Activated naive CD4-positive, alpha-beta T cell (primary cell): ENCODE measurements around the gene OLFM4.
"Not testable (repeated sequence)": the region's sequence is repeated elsewhere in the genome, so short reads cannot be mapped to it uniquely, and the experiment has no call there.

Experiments
- DNase-seq, 4 experiments: peaks; one replicate each; lab custom pipeline; 2025; lab: John Stamatoyannopoulos, UW

The OLFM4 gene, protein sequence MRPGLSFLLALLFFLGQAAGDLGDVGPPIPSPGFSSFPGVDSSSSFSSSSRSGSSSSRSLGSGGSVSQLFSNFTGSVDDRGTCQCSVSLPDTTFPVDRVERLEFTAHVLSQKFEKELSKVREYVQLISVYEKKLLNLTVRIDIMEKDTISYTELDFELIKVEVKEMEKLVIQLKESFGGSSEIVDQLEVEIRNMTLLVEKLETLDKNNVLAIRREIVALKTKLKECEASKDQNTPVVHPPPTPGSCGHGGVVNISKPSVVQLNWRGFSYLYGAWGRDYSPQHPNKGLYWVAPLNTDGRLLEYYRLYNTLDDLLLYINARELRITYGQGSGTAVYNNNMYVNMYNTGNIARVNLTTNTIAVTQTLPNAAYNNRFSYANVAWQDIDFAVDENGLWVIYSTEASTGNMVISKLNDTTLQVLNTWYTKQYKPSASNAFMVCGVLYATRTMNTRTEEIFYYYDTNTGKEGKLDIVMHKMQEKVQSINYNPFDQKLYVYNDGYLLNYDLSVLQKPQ

GRCh38 chr13:53028637-53029203 lies at the start of gene OLFM4:
TSS of gene OLFM4 (plus strand) at chr13:53028813. CDS start at chr13:53028837, 24 bp downstream.
- DNase-seq = no peak

DNA sequence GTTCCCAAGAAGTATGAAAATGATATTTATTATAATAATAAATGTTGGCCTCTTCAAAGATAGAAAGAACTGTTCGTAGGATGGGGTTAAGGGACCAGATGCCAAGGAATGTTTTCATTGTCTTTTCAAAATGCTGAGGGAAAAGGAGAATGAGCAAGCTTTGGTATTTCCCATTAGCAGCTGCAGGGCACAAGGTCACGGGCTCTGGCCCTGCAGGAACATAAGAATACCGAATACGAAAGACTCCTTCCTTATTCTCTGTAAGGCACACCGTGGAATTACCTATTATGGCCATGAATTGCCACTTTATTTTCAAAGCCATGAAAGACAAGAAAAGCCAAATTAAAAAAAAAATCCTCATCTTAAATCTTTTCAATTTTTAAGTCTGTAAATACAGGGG lies 49.6 kb upstream of the OLFM4 start:
- no peak for DNase-seq

GRCh38 chr13:52980695-52981094 lies 47.9 kb upstream of the OLFM4 start:
- DNase-seq = no peak

GRCh38 chr13:52983836-52984235 lies 44.8 kb upstream of the OLFM4 start:
- DNase-seq = no peak

- DNase-seq = no peak
These were observed 43.7 kb upstream of the OLFM4 start for GRCh38 chr13:52984881-52985363.

DNA sequence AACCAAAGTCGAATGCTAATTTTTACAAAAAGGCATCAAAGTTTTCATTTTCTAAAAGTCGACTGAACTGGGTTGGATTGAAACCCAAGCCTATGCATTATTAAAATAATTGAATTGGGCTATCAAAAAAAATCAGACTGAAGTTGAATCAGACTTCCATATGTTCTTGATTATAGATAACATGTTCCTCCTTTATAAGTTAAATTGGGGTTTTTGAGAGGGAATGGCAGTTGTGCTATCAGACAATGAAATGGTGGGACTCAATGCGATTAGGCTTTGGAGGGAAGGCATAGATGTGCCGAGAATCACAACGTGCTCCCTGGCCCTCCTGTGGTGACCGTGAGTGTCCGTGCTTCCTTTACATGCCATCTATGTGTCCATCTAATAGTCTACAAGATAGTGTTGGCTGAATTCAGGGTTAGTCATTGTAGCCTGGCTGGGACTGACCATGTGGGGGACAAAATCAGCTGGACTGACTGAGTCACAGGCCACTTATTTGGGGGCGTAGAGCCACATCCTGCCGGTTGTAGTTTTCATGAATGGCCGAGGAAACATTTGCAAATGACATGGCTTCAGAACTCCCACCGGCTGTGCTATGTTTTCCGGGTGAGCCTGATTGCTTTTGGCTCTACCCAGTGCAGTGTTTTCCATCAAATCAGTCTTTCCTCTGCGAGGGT lies 37.1 kb upstream of the OLFM4 start:
- no peak for DNase-seq

DNA sequence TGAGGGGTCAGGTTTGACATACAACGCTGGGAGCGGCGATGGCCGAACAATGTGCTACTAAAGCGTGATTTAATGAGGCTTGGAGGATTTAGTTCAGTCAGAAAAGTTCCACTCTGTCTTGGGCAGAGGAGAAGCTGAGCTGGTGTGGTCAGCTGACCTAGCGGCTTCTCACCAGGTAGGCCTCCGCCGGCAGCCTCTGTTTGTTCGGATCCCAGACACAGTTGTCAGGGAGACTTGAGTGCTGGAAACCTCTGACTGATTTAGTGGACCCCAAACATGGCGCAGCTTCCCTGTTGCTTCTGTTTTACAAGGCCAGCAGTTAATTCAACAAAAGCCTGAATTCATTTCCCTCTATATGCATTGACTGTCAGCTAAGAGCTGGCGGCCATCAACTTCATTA lies 36.5 kb upstream of the OLFM4 start:
- DNase-seq = no peak

DNA sequence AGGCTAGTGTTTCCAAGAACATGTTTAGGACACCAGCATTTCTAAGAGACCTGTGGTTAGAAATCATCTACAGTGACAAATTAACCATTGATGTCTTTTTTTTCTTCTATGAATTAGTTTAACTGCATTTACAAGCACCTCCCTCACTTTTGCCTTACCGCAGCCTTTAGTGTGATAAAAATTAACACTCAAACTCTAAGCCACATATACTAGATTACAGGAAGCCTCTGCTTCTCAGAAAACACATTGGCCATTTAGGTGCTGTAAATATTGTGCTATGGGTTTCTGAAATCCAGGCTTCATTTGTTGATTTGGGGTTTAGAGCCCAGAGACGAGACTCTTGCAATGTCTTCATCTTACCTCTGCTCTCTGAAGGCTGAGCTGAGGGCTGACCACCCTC lies 34.6 kb upstream of the OLFM4 start:
- DNase-seq = no peak

DNA sequence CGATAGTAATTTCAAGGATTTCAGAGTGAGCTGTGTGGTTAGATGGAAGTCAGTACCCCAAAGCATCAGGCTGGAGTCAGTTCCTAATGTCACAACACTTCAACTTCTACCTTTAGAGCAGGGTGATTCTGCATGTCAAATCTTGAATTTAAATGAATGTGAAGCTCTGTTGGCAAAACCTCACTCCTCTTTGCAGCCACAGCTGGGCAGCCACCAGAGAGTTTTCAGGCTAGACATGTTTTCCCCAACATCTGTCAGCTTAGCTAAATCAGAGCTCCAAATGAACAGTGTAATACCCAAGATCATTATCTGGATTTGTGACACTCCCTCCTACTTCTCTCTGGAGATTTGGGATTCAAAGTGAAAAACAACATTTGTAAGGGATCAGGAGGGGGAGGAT lies 33.7 kb upstream of the OLFM4 start:
- DNase-seq = no peak

- DNase-seq = no peak
These were observed 32.7 kb upstream of the OLFM4 start for GRCh38 chr13:52995946-52996345.

DNA sequence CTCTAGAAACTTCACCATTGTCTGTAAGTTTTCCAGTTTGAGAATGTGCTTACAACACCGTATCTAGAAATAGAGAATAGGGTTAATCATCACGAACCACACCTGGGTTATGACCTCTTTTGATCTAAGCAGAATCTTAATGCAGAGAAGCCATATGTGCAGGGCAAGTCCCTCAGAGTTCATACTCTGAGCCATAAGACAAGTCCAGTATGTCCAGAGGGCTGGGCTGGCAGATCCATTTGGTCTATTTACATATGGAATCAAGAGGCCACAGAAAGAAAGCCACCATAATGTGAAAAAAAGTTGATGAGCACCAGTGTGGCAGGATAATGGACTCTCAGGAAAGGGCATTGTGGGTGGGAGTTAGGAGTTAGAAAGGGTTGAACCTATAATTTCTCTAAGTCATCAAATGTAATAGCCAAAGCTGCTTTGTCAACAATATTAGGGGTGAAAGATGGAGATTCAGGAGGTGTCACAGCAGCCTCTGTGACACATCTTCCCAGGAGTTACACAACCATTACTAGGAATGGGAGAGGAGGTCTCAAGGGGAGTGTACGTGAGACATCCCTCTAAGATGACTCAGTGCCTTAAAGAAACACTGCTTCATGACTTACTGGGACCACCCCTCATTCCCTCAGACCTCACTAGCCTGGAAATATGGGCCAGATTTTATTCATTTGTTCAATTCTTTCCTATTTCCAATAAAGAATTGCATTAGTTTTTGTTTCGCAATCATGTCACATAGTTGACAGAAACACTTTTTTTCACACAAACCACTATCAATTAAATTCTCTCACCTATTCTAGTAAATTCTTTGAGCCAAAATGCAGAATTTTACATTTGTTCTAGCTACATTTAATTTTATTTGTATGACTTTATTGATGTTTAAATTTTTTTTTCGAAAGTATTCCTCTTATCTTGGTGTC lies 30.4 kb upstream of the OLFM4 start:
- no peak for DNase-seq

GRCh38 chr13:52999093-52999696 lies 29.4 kb upstream of the OLFM4 start:
- DNase-seq = no peak

- DNase-seq = no peak
These were observed 27.0 kb upstream of the OLFM4 start for GRCh38 chr13:53001444-53002225.

GRCh38 chr13:53004573-53004972 lies 24.0 kb upstream of the OLFM4 start:
- DNase-seq = no peak

DNA sequence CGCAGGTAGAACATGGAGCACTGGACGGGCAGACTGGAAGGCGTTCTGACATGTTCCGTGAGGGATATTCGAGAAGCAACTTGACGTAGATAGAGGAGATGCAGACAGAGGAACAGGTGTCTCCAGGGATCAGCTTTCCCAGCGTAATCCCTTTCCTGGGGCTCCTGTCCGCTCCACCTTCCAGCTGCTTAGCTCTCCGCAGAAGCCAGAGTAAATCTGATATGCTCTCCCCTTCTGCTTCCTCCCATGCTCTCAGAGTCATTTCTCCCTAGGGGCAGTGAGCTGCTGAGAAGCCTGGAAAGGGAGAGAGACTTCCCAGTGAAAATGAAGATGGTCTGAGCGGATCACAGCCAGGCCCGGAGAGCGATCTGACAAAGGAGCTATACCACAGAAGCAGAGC lies 23.0 kb upstream of the OLFM4 start:
- DNase-seq = no peak

GRCh38 chr13:53007872-53008271 lies 20.7 kb upstream of the OLFM4 start:
- no peak for DNase-seq

GRCh38 chr13:53010374-53011105 lies 18.1 kb upstream of the OLFM4 start:
- DNase-seq = no peak

DNA sequence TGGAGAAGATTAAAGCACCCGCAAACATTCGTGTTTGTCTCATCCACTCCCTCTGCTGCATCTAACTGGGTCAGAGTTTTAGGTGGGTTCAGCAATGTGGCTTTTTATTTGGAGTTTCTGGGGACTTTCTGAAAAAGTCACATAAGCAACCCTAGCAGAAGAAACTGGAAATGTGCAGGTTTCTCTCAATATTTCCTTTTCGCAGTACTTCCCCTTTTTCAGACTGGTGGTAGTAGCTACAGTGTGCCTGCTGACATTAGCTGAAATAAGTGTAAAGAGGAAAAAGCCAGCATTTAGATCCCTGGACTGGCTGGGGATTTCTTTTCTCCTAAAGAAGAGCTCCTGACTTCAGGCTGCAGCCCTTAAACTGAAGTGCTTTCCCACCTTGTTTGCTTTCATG lies 15.9 kb upstream of the OLFM4 start:
- DNase-seq = no peak

- DNase-seq = no peak
These were observed 15.5 kb upstream of the OLFM4 start for GRCh38 chr13:53013113-53013512.

GRCh38 chr13:53014018-53014417 lies 14.6 kb upstream of the OLFM4 start:
- not testable (repeated sequence) for DNase-seq
